Neural progenitor cell (in vitro differentiated cells): ENCODE data around the gene GRK3.

Source experiments
- EZH2 ChIP-seq: fragments of 200-600 bp; sonication (generic); IDR thresholded peaks from 2 replicates; pipeline ENCODE4 v1.6.1; 2017; ENCODE audit warnings: antibody characterized with exemption, mild to moderate bottlenecking, moderate library complexity
- TF ChIP-seq, protein P1 (sequence below): fragments of 200-600 bp; sonication (generic); IDR thresholded peaks from 2 replicates; pipeline ENCODE4 v1.5.1; 2017; ENCODE audit warnings: antibody characterized with exemption, mild to moderate bottlenecking

DNA sequence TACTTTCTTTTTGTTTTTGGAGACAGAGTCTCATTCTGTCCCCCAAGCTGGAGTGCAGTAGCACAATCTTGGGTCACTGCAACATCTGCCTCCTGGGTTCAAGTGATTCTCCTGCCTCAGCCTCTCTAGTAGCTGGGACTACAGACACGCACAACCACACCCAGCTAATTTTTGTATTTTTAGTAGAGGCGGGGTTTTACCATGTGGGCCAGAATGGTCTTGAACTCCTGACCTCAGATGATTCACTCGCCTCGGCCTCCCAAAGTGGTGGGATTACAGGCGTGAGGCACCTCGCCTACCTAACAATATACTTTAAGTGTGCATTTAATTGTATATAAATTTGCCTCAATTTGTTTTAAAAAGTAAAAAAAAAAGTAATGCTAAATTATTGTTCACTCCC is 38.4 kb downstream of the GRK3 start:
- TF ChIP-seq, protein P1, sequence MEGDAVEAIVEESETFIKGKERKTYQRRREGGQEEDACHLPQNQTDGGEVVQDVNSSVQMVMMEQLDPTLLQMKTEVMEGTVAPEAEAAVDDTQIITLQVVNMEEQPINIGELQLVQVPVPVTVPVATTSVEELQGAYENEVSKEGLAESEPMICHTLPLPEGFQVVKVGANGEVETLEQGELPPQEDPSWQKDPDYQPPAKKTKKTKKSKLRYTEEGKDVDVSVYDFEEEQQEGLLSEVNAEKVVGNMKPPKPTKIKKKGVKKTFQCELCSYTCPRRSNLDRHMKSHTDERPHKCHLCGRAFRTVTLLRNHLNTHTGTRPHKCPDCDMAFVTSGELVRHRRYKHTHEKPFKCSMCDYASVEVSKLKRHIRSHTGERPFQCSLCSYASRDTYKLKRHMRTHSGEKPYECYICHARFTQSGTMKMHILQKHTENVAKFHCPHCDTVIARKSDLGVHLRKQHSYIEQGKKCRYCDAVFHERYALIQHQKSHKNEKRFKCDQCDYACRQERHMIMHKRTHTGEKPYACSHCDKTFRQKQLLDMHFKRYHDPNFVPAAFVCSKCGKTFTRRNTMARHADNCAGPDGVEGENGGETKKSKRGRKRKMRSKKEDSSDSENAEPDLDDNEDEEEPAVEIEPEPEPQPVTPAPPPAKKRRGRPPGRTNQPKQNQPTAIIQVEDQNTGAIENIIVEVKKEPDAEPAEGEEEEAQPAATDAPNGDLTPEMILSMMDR = no peak
- no peak for TF ChIP-seq EZH2
